ENCODE measurements around the gene ZNF532. TPM values are rescaled to one million over a fixed set of nuclear protein-coding genes. Genes with fewer than 3 reads are reported as not detected.

Gene ZNF532
- total and polyA plus RNA-seq, 9 of the 15 experiments (the other 6 are each of a cell fraction or from before 2014, with no cell fraction given): 0.42 TPM; not detected in 8

DNA sequence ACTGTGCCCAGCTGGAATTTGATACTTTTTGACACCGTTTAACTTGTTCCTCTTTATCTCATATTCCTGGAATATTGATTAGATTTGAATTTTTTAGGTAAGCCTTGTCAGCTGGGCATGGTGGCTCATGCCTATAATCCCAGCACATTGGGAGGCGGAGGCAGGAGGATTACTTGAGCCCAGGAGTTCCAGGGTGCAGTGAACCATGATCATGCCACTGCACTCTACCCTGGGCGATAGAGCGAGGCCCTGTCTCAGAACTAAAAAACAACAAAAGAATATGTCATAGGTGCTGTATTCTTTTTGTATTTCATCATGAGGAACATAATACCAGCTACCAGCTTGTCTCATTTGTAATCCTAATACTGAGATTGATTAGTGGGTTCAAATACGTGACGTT is 90.3 kb downstream of the ZNF532 start:
- Histone ChIP-seq H3K4me2 (ENCODE audit: insufficient read depth, low read length) (no peak overlapping the region), H3K36me3 (ENCODE audit: control insufficient read depth, insufficient read depth, low read length) (no peaks in the 10 kb centered on the region), H2AFZ (ENCODE audit: low read depth, low read length) (no peak overlapping the region), H3K9ac (ENCODE audit: insufficient read depth in 1 of 2, low read depth in 2 of 2, low read length in 2 of 2) (no peak overlapping the region), H3K9me1 (ENCODE audit: control insufficient read depth, insufficient read depth, low read length) (no peaks in the 10 kb centered on the region), H4K20me1 (replicated peaks; ENCODE audit: control insufficient read depth, insufficient read depth, low read length) (no peaks in the 10 kb centered on the region), H3K27ac (ENCODE audit: extremely low read depth, low read depth, low read length) (no peak overlapping the region), H3K27me3 (ENCODE audit: control insufficient read depth in 2 of 2, insufficient read depth in 2 of 2, low read length in 2 of 2) (no peaks in the 10 kb centered on the region), H3K9me3 (replicated peaks; ENCODE audit: control insufficient read depth, insufficient read depth, low read depth, low read length) (no peaks in the 10 kb centered on the region), H3K4me1 (replicated peaks in 1 of 2; ENCODE audit: control insufficient read depth in 2 of 2, insufficient read depth in 2 of 2, low read length in 2 of 2) (no peaks in the 10 kb centered on the region), H3K4me3 (no peak overlapping the region), H3K79me2 (ENCODE audit: control insufficient read depth, insufficient read depth, low read length) (no peaks in the 10 kb centered on the region)
- in situ Hi-C loops (cut with MboI): no loop called here
- intact Hi-C loops (cut with micrococcal nuclease): no loop called here
- TF ChIP-seq IRF2 (CRISPR knock-in tag; IDR thresholded peaks at IDR 0.05): no peak
- no peak for TF ChIP-seq LEF1 (IDR thresholded peaks at IDR 0.05)
- TF ChIP-seq, protein P1, sequence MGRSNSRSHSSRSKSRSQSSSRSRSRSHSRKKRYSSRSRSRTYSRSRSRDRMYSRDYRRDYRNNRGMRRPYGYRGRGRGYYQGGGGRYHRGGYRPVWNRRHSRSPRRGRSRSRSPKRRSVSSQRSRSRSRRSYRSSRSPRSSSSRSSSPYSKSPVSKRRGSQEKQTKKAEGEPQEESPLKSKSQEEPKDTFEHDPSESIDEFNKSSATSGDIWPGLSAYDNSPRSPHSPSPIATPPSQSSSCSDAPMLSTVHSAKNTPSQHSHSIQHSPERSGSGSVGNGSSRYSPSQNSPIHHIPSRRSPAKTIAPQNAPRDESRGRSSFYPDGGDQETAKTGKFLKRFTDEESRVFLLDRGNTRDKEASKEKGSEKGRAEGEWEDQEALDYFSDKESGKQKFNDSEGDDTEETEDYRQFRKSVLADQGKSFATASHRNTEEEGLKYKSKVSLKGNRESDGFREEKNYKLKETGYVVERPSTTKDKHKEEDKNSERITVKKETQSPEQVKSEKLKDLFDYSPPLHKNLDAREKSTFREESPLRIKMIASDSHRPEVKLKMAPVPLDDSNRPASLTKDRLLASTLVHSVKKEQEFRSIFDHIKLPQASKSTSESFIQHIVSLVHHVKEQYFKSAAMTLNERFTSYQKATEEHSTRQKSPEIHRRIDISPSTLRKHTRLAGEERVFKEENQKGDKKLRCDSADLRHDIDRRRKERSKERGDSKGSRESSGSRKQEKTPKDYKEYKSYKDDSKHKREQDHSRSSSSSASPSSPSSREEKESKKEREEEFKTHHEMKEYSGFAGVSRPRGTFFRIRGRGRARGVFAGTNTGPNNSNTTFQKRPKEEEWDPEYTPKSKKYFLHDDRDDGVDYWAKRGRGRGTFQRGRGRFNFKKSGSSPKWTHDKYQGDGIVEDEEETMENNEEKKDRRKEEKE (IDR thresholded peaks at IDR 0.05; ENCODE audit: borderline replicate concordance in 1 of 2, control insufficient read depth in 1 of 2, low read depth in 2 of 2, low read length in 1 of 2): no peak
- TF ChIP-seq ETS2 (tag; IDR thresholded peaks at IDR 0.05; ENCODE audit: borderline replicate concordance, poor library complexity, severe bottlenecking): no peak
- no peak for TF ChIP-seq KLF1 (tag; IDR thresholded peaks at IDR 0.05)
- TF ChIP-seq ZNF583 (CRISPR knock-in tag; IDR thresholded peaks at IDR 0.05): no peak
- TF ChIP-seq ZNF696 (CRISPR knock-in tag; conservative IDR thresholded peaks at IDR 0.05): no peak
- TF ChIP-seq SMARCB1 (IDR thresholded peaks at IDR 0.05; ENCODE audit: insufficient read length, low read depth): no peak
- no peak for TF ChIP-seq MAZ (CRISPR knock-in tag; conservative IDR thresholded peaks at IDR 0.05 in 1 of 2, IDR thresholded peaks at IDR 0.05 in 1 of 2)
- TF ChIP-seq XRCC5 (IDR thresholded peaks at IDR 0.05; ENCODE audit: low read depth, low read length): no peak
- TF ChIP-seq CAMTA2 (CRISPR knock-in tag; conservative IDR thresholded peaks at IDR 0.05): no peak
- TF ChIP-seq, protein P2, sequence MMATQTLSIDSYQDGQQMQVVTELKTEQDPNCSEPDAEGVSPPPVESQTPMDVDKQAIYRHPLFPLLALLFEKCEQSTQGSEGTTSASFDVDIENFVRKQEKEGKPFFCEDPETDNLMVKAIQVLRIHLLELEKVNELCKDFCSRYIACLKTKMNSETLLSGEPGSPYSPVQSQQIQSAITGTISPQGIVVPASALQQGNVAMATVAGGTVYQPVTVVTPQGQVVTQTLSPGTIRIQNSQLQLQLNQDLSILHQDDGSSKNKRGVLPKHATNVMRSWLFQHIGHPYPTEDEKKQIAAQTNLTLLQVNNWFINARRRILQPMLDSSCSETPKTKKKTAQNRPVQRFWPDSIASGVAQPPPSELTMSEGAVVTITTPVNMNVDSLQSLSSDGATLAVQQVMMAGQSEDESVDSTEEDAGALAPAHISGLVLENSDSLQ (IDR thresholded peaks at IDR 0.05): no peak
- TF ChIP-seq ZNF133 (CRISPR knock-in tag; IDR thresholded peaks at IDR 0.05): no peak
- TF ChIP-seq SP1 (CRISPR knock-in tag; IDR thresholded peaks at IDR 0.05): no peak
- no peak for TF ChIP-seq SLC30A9 (CRISPR knock-in tag; IDR thresholded peaks at IDR 0.05)
- ChIA-PET POLR2A (interaction anchor here (0.6 kb wide), 1 partner anchor 653 kb away, joined by 3 read pairs; no protein-coding TSS in a partner anchor), CTCF (ENCODE audit: low intra/inter-chr PET ratio) (no interaction called here)
- WGBS (ENCODE audit: insufficient coverage, low coverage, missing lambda C conversion rate): 3% methylated on average over 6 of the region's 6 CpGs
- no peak for DNase-seq (ENCODE audit: extremely low read depth in 1 of 4, low spot score in 3 of 4)
- ATAC-seq: no peak
- no peak for FAIRE-seq
- no TSS peak for BruUV-seq (replicated peaks)
